ENCODE results near the gene CTU1. TPM values are rescaled to one million over a fixed set of nuclear protein-coding genes. Genes with fewer than 3 reads are reported as not detected.

CTU1 gene
- polyA plus RNA-seq, 2 donors: 3.3 TPM

DNA sequence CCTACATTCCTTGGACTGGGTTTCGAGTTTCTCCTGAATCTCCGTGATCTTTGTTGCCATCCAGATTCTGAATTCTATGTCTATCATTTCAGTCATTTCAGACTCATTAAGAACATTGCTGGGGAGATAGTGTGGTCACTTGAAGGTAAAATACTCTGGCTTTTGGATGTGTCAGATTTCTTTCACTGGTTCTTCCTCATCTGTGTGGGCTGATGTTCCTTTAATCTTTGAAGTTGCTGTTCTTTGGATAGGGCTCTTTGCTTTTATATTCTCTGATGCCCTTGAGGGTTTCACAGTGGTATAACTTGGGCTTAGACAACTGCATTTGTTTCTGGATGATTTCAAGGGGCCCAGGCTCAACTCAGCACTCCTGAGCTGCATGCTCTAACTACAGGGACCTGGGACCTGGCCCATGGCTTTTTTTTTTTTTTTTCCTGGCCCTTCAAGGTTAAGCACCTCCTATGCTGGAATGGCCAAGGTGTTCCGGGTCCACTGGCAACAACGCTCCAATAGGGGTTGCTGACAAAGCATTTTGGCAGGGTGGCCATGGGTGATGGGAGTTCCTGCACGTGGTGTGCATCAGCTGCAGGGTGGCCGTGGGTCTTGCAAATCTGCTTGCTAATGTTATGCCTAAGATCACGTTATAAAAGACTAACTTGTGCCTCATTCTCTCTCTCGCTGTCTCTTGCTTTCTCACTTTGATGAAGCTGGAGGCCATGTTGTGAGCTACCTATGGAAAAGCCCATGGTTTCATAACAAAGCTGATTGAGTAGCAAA is 28.0 kb upstream of the CTU1 start:
- Histone ChIP-seq H3K9me3 (ENCODE audit: control insufficient read depth in 2 of 2, insufficient read depth in 1 of 2, low read depth in 1 of 2, low read length in 1 of 2) (no peaks in the 10 kb centered on the region), H3K27ac (ENCODE audit: low read depth in 2 of 2, low read length in 1 of 2) (no peak overlapping the region), H3K4me1 (ENCODE audit: control insufficient read depth in 2 of 2, insufficient read depth in 2 of 2, low read length in 1 of 2) (no peaks in the 10 kb centered on the region), H3K36me3 (ENCODE audit: control insufficient read depth in 2 of 2, insufficient read depth in 2 of 2, low read length in 1 of 2) (no peaks in the 10 kb centered on the region), H3K27me3 (ENCODE audit: control insufficient read depth in 1 of 2, insufficient read depth in 2 of 2, low read length in 2 of 2) (no peaks in the 10 kb centered on the region), H3K4me3 (ENCODE audit: low read depth in 1 of 2, low read length in 2 of 2) (no peak overlapping the region)
- 78 to 83% methylated on average over 8 of the region's 8 CpGs for WGBS, 2 donors

GRCh38 chr19:51135004-51135403 is 26.8 kb upstream of the CTU1 start:
- Histone ChIP-seq H3K9me3 (ENCODE audit: control insufficient read depth in 2 of 2, insufficient read depth in 1 of 2, low read depth in 1 of 2, low read length in 1 of 2) (no peaks in the 10 kb centered on the region), H3K36me3 (ENCODE audit: control insufficient read depth in 2 of 2, insufficient read depth in 2 of 2, low read length in 1 of 2) (no peaks in the 10 kb centered on the region), H3K4me1 (ENCODE audit: control insufficient read depth in 2 of 2, insufficient read depth in 2 of 2, low read length in 1 of 2) (no peaks in the 10 kb centered on the region), H3K27ac (ENCODE audit: low read depth in 2 of 2, low read length in 1 of 2) (no peak overlapping the region), H3K4me3 (ENCODE audit: low read depth in 1 of 2, low read length in 2 of 2) (no peak overlapping the region), H3K27me3 (ENCODE audit: control insufficient read depth in 1 of 2, insufficient read depth in 2 of 2, low read length in 2 of 2) (no peaks in the 10 kb centered on the region)
- 74 to 83% methylated on average over 5 of the region's 5 CpGs for WGBS, 2 donors

GRCh38 chr19:51131780-51132680 is 23.8 kb upstream of the CTU1 start:
- H3K27ac ChIP-seq (ENCODE audit: low read depth in 2 of 2, low read length in 1 of 2): no peak overlapping the region
- 49 to 53% methylated on average over 24 of the region's 24 CpGs for whole genome bisulfite sequencing, 2 donors
- H3K9me3 ChIP-seq (ENCODE audit: control insufficient read depth in 2 of 2, insufficient read depth in 1 of 2, low read depth in 1 of 2, low read length in 1 of 2): no peaks in the 10 kb centered on the region
- H3K27me3 ChIP-seq (ENCODE audit: control insufficient read depth in 1 of 2, insufficient read depth in 2 of 2, low read length in 2 of 2): no peaks in the 10 kb centered on the region
- H3K36me3 ChIP-seq (ENCODE audit: control insufficient read depth in 2 of 2, insufficient read depth in 2 of 2, low read length in 1 of 2): no peaks in the 10 kb centered on the region
- no peak overlapping the region for H3K4me3 ChIP-seq (ENCODE audit: low read depth in 1 of 2, low read length in 2 of 2)
- H3K4me1 ChIP-seq (ENCODE audit: control insufficient read depth in 2 of 2, insufficient read depth in 2 of 2, low read length in 1 of 2): no peaks in the 10 kb centered on the region

DNA sequence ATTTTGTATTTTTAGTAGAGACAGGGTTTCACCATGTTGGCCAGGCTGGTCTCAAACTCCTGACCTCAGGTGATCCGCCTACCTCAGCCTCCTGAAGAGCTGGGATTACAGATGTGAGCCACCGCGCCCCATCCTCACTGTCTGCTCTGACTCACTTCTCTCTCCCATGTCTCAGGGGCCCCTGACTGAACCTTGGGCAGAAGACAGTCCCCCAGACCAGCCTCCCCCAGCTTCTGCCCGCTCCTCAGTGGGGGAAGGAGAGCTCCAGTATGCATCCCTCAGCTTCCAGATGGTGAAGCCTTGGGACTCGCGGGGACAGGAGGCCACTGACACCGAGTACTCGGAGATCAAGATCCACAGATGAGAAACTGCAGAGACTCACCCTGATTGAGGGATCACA is 21.5 kb upstream of the CTU1 start:
- H3K36me3 ChIP-seq (ENCODE audit: control insufficient read depth in 2 of 2, insufficient read depth in 2 of 2, low read length in 1 of 2): no peaks in the 10 kb centered on the region
- no peaks in the 10 kb centered on the region for H3K4me1 ChIP-seq (ENCODE audit: control insufficient read depth in 2 of 2, insufficient read depth in 2 of 2, low read length in 1 of 2)
- H3K4me3 ChIP-seq (ENCODE audit: low read depth in 1 of 2, low read length in 2 of 2): no peak overlapping the region
- H3K27me3 ChIP-seq (ENCODE audit: control insufficient read depth in 1 of 2, insufficient read depth in 2 of 2, low read length in 2 of 2): no peaks in the 10 kb centered on the region
- WGBS, 2 donors: 89 to 91% methylated on average over 8 of the region's 8 CpGs
- H3K27ac ChIP-seq (ENCODE audit: low read depth in 2 of 2, low read length in 1 of 2): no peak overlapping the region
- no peaks in the 10 kb centered on the region for H3K9me3 ChIP-seq (ENCODE audit: control insufficient read depth in 2 of 2, insufficient read depth in 1 of 2, low read depth in 1 of 2, low read length in 1 of 2)

- Histone ChIP-seq H3K4me3 (ENCODE audit: low read depth in 1 of 2, low read length in 2 of 2) (no peak overlapping the region), H3K27me3 (ENCODE audit: control insufficient read depth in 1 of 2, insufficient read depth in 2 of 2, low read length in 2 of 2) (no peaks in the 10 kb centered on the region), H3K4me1 (ENCODE audit: control insufficient read depth in 2 of 2, insufficient read depth in 2 of 2, low read length in 1 of 2) (no peaks in the 10 kb centered on the region), H3K9me3 (ENCODE audit: control insufficient read depth in 2 of 2, insufficient read depth in 1 of 2, low read depth in 1 of 2, low read length in 1 of 2) (no peaks in the 10 kb centered on the region), H3K36me3 (ENCODE audit: control insufficient read depth in 2 of 2, insufficient read depth in 2 of 2, low read length in 1 of 2) (no peaks in the 10 kb centered on the region), H3K27ac (ENCODE audit: low read depth in 2 of 2, low read length in 1 of 2) (no peak overlapping the region)
- WGBS, 2 donors: 81 to 91% methylated on average over 7 of the region's 7 CpGs
Measured at GRCh38 chr19:51128227-51128626, 20.0 kb upstream of the CTU1 start.

DNA sequence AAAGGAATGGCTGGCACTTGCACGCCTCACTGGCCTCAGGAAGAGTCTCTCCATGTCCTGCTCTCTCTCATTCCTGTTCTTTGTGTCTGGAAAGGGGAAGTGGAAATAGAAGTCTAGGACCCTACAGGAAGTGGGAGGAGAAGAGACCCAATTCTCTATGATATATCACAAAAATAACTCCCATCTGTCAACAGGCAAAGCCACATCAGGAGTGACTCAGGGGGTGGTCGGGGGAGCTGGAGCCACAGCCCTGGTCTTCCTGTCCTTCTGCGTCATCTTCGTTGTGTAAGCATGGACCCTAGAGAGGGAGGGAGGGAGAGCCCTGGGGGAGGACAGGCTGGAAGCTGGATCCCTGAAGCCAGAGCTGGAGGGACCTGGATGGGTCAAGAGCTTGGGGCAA is 19.5 kb upstream of the CTU1 start:
- no peaks in the 10 kb centered on the region for H3K9me3 ChIP-seq (ENCODE audit: control insufficient read depth in 2 of 2, insufficient read depth in 1 of 2, low read depth in 1 of 2, low read length in 1 of 2)
- H3K4me3 ChIP-seq (ENCODE audit: low read depth in 1 of 2, low read length in 2 of 2): no peak overlapping the region
- no peaks in the 10 kb centered on the region for H3K27me3 ChIP-seq (ENCODE audit: control insufficient read depth in 1 of 2, insufficient read depth in 2 of 2, low read length in 2 of 2)
- no peaks in the 10 kb centered on the region for H3K4me1 ChIP-seq (ENCODE audit: control insufficient read depth in 2 of 2, insufficient read depth in 2 of 2, low read length in 1 of 2)
- H3K36me3 ChIP-seq (ENCODE audit: control insufficient read depth in 2 of 2, insufficient read depth in 2 of 2, low read length in 1 of 2): no peaks in the 10 kb centered on the region
- 61 to 64% methylated on average over 4 of the region's 4 CpGs for WGBS, 2 donors
- H3K27ac ChIP-seq (ENCODE audit: low read depth in 2 of 2, low read length in 1 of 2): no peak overlapping the region

DNA sequence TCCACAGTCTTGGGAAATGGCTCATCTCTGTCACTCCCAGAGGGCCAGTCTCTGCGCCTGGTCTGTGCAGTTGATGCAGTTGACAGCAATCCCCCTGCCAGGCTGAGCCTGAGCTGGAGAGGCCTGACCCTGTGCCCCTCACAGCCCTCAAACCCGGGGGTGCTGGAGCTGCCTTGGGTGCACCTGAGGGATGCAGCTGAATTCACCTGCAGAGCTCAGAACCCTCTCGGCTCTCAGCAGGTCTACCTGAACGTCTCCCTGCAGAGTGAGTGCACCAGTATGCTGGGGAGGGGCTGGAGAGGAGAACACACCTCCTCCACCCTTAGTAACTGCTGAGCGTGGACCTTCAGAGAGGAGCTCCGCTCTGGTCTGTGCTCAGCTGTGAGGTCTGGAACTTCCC is 18.8 kb upstream of the CTU1 start:
- Histone ChIP-seq H3K27me3 (ENCODE audit: control insufficient read depth in 1 of 2, insufficient read depth in 2 of 2, low read length in 2 of 2) (no peaks in the 10 kb centered on the region), H3K4me1 (ENCODE audit: control insufficient read depth in 2 of 2, insufficient read depth in 2 of 2, low read length in 1 of 2) (no peaks in the 10 kb centered on the region), H3K9me3 (ENCODE audit: control insufficient read depth in 2 of 2, insufficient read depth in 1 of 2, low read depth in 1 of 2, low read length in 1 of 2) (no peaks in the 10 kb centered on the region), H3K4me3 (ENCODE audit: low read depth in 1 of 2, low read length in 2 of 2) (no peak overlapping the region), H3K27ac (ENCODE audit: low read depth in 2 of 2, low read length in 1 of 2) (no peak overlapping the region), H3K36me3 (ENCODE audit: control insufficient read depth in 2 of 2, insufficient read depth in 2 of 2, low read length in 1 of 2) (no peaks in the 10 kb centered on the region)
- 60 to 77% methylated on average over 6 of the region's 6 CpGs for WGBS, 2 donors

DNA sequence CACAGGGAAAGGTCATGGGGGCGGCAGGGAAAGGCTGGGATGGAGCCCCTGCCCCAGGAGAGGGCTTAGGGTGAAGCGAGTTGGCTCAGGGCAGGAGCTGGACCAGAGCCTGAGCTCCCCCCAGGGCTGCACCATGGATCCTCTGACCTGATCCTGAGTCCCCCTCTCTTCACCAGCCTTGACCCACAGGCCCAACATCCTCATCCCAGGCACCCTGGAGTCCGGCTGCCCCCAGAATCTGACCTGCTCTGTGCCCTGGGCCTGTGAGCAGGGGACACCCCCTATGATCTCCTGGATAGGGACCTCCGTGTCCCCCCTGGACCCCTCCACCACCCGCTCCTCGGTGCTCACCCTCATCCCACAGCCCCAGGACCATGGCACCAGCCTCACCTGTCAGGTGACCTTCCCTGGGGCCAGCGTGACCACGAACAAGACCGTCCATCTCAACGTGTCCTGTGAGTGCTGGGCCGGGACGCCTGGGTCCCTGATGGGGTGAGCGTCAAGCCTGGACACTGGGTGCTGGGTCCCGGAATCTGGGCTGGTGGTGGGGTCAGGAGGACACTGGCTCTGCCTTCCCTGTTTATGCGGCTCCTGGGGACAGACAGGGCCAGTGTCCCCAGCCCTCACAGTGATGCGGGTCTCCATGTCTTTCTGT is 17.3 kb upstream of the CTU1 start:
- Histone ChIP-seq H3K27me3 (ENCODE audit: control insufficient read depth in 1 of 2, insufficient read depth in 2 of 2, low read length in 2 of 2) (no peaks in the 10 kb centered on the region), H3K4me1 (ENCODE audit: control insufficient read depth in 2 of 2, insufficient read depth in 2 of 2, low read length in 1 of 2) (no peaks in the 10 kb centered on the region), H3K36me3 (ENCODE audit: control insufficient read depth in 2 of 2, insufficient read depth in 2 of 2, low read length in 1 of 2) (no peaks in the 10 kb centered on the region), H3K9me3 (ENCODE audit: control insufficient read depth in 2 of 2, insufficient read depth in 1 of 2, low read depth in 1 of 2, low read length in 1 of 2) (no peaks in the 10 kb centered on the region), H3K4me3 (ENCODE audit: low read depth in 1 of 2, low read length in 2 of 2) (no peak overlapping the region), H3K27ac (ENCODE audit: low read depth in 2 of 2, low read length in 1 of 2) (peak overlapping the region in 1 of 2 donors; percentile 14)
- WGBS, 2 donors: 91 to 92% methylated on average over 15 to 16 of the region's 16 CpGs

DNA sequence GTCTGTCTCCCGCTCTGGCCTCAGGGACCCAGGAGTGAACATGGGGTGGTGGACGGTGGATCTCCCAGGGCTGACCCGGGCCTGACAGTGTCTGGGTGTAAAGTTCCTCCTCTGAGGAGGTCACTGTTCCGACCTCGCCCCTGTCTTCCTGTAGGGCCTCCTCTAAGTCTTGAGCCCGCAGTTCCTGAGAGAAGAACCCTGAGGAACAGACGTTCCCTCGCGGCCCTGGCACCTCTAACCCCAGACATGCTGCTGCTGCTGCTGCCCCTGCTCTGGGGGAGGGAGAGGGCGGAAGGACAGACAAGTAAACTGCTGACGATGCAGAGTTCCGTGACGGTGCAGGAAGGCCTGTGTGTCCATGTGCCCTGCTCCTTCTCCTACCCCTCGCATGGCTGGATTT is 16.5 kb upstream of the CTU1 start, which contains the start of gene SIGLEC9:
Gene SIGLEC9 (plus strand): TSS at position 178 of the 400 bp plus-strand sequence. CDS start 69 bp downstream, at position 247.
- Histone ChIP-seq H3K4me1 (ENCODE audit: control insufficient read depth in 2 of 2, insufficient read depth in 2 of 2, low read length in 1 of 2) (no peaks in the 10 kb centered on the region), H3K36me3 (ENCODE audit: control insufficient read depth in 2 of 2, insufficient read depth in 2 of 2, low read length in 1 of 2) (no peaks in the 10 kb centered on the region), H3K9me3 (ENCODE audit: control insufficient read depth in 2 of 2, insufficient read depth in 1 of 2, low read depth in 1 of 2, low read length in 1 of 2) (no peaks in the 10 kb centered on the region), H3K27ac (ENCODE audit: low read depth in 2 of 2, low read length in 1 of 2) (peak within 1 kb of the TSS in 1 of 2 donors; percentile 14), H3K4me3 (ENCODE audit: low read depth in 1 of 2, low read length in 2 of 2) (no peak within 1 kb of the TSS), H3K27me3 (ENCODE audit: control insufficient read depth in 1 of 2, insufficient read depth in 2 of 2, low read length in 2 of 2) (no peaks in the 10 kb centered on the region)
- 62 to 65% methylated on average over 14 of the region's 14 CpGs for WGBS, 2 donors
